HepG2 (cell line): ENCODE data around the gene PELO. TPM values are rescaled to one million over a fixed set of nuclear protein-coding genes. Genes with fewer than 3 reads are reported as not detected.

Experiments
- ATAC-seq: fragments of 200-7000 bp; cut with Tn5 transposase; 3 replicates; pipeline ENCODE4 v1.9.1; 2020; ENCODE audit warnings: mild to moderate bottlenecking, moderate library complexity
- BruUV-seq: library from RNA; stranded (reverse); fragments of 400-500 nt; replicated peaks from 2 replicates; lab custom pipeline; 2021; lab: Mats Ljungman, UMichigan
- CTCF ChIA-PET: fragments of 300-600 bp; formaldehyde crosslinking; extraction: SDS; loops from one replicate; lab custom pipeline; 2021; ENCODE audit warnings: low total read pairs, inconsistent platforms, low intra/inter-chr PET ratio; lab: Yijun Ruan, JAX
- POLR2A ChIA-PET: fragments of 350-600 bp; sonication (Branson Sonifier 250); formaldehyde crosslinking; loops from one replicate; lab custom pipeline; 2020; ENCODE audit warnings: antibody characterized with exemption, inconsistent platforms; lab: Yijun Ruan, JAX
- DNase-seq: peaks from one replicate; pipeline ENCODE4 v3.0.0-alpha.2; 2015; ENCODE audit warnings: low spot score
- FAIRE-seq: peaks from 3 replicates; lab custom pipeline; 2011; peaks lifted over from hg19 to GRCh38; lab: Jason Lieb, UNC
- H2AFZ ChIP-seq: one replicate; pipeline ENCODE4 v1.6.1; 2011; ENCODE audit warnings: low read length, inconsistent platforms
- H3K27ac ChIP-seq: fragments of 300-600 bp; 3 replicates; pipeline ENCODE4 v1.8.0; 2011; ENCODE audit warnings: mixed run types, mild to moderate bottlenecking, mixed read lengths, low read length, inconsistent platforms; ENCODE audit not compliant: insufficient read depth; ENCODE audit errors: extremely low read length
- H3K27me3 ChIP-seq, 2 experiments: fragments of 200-600 bp in 1 of 2; 2 replicates in 1 of 2; 3 replicates in 1 of 2; pipeline versions ENCODE4 v1.6.0 to v1.8.0; 2011; ENCODE audit warnings: low read length in 2 of 2, mild to moderate bottlenecking in 2 of 2, moderate library complexity in 2 of 2, inconsistent platforms in 1 of 2; ENCODE audit not compliant: insufficient read depth in 2 of 2, control insufficient read depth in 1 of 2
- H3K36me3 ChIP-seq, 2 experiments: fragments of 200-600 bp in 1 of 2; replicated peaks in 1 of 2; 2 replicates in 1 of 2; 3 replicates in 1 of 2; pipeline versions ENCODE4 v1.5.1 to v1.8.0; 2011; ENCODE audit warnings: low read length in 2 of 2, inconsistent platforms in 1 of 2; ENCODE audit not compliant: insufficient read depth in 2 of 2, control insufficient read depth in 1 of 2
- H3K4me1 ChIP-seq: 2 replicates; pipeline ENCODE4 v1.5.1; 2012; ENCODE audit warnings: low read length, inconsistent platforms; ENCODE audit not compliant: insufficient read depth
- H3K4me2 ChIP-seq: 2 replicates; pipeline ENCODE4 v1.6.0; 2011; ENCODE audit warnings: low read depth, low read length, inconsistent platforms
- H3K4me3 ChIP-seq, 3 experiments: fragments of 200-600 bp in 1 of 3; sonication (generic), shearing (Covaris generic) in 1 of 3; replicated peaks in 1 of 3; 2 replicates each; pipeline ENCODE4 v1.5.1; 2011 to 2016; ENCODE audit warnings: low read length in 3 of 3, inconsistent platforms in 2 of 3, low read depth in 2 of 3, mild to moderate bottlenecking in 2 of 3, control low read depth in 1 of 3, mixed read lengths in 1 of 3; ENCODE audit not compliant: insufficient read depth in 1 of 3
- H3K79me2 ChIP-seq: one replicate; pipeline ENCODE4 v1.6.1; 2011; ENCODE audit warnings: low read length, inconsistent platforms; ENCODE audit not compliant: insufficient read depth
- H3K9ac ChIP-seq: 2 replicates; pipeline ENCODE4 v1.6.0; 2011; ENCODE audit warnings: mild to moderate bottlenecking, low read depth, low read length, inconsistent platforms; ENCODE audit not compliant: insufficient read depth
- H3K9me3 ChIP-seq: 2 replicates; pipeline ENCODE4 v1.5.1; 2012; ENCODE audit warnings: mild to moderate bottlenecking, low read length
- H4K20me1 ChIP-seq: 2 replicates; pipeline ENCODE4 v1.6.0; 2011; ENCODE audit warnings: inconsistent platforms, mild to moderate bottlenecking, low read length, moderate library complexity; ENCODE audit not compliant: insufficient read depth
- AKNA ChIP-seq: sonication (generic); formaldehyde crosslinking; IDR thresholded peaks from 2 replicates; pipeline ENCODE4 v1.4.0; 2020; ENCODE audit warnings: missing genetic modification reagents, borderline replicate concordance
- CCDC6 ChIP-seq: sonication (generic); formaldehyde crosslinking; IDR thresholded peaks from 2 replicates; pipeline ENCODE4 v1.8.1; 2022; ENCODE audit warnings: mild to moderate bottlenecking, missing genetic modification reagents, moderate library complexity
- CHD2 ChIP-seq: IDR thresholded peaks from 2 replicates; pipeline ENCODE4 v1.6.1; 2011; ENCODE audit warnings: low read depth, low read length, improper control_type of control experiment
- IRF1 ChIP-seq: sonication (generic); formaldehyde crosslinking; IDR thresholded peaks from 2 replicates; pipeline ENCODE4 v1.4.0; 2020; ENCODE audit warnings: low read depth, mild to moderate bottlenecking, missing genetic modification reagents
- TBL1XR1 ChIP-seq: fragments of 150-350 bp; IDR thresholded peaks from 2 replicates; pipeline ENCODE4 v1.6.1; 2014; ENCODE audit warnings: borderline replicate concordance, low read length; ENCODE audit not compliant: partially characterized antibody
- TOPORS ChIP-seq: sonication (generic); formaldehyde crosslinking; IDR thresholded peaks from 2 replicates; pipeline ENCODE4 v1.8.0; 2023; ENCODE audit warnings: mild to moderate bottlenecking, missing genetic modification reagents
- YY1 ChIP-seq: IDR thresholded peaks from 2 replicates; pipeline ENCODE4 v1.6.1; 2011; ENCODE audit warnings: low read length, low read depth, moderate library complexity, mild to moderate bottlenecking; ENCODE audit not compliant: insufficient read depth, insufficient replicate concordance
- ZMYM4 ChIP-seq: sonication (generic); formaldehyde crosslinking; IDR thresholded peaks from 2 replicates; pipeline ENCODE4 v1.8.1; 2023; ENCODE audit warnings: mild to moderate bottlenecking, missing genetic modification reagents
- ZNF513 ChIP-seq: sonication (generic); formaldehyde crosslinking; conservative IDR thresholded peaks from 2 replicates; pipeline ENCODE4 v1.5.0; 2020; ENCODE audit warnings: missing genetic modification reagents
- ZNF687 ChIP-seq: sonication (generic); formaldehyde crosslinking; IDR thresholded peaks from 2 replicates; pipeline ENCODE4 v1.5.1; 2020; ENCODE audit warnings: mild to moderate bottlenecking, missing genetic modification reagents, moderate library complexity
- WGBS: methylation state at CpG from one replicate; pipeline ENCODE4 v1.1.6; 2017; ENCODE audit warnings: low lambda C conversion rate; 5-methylcytosine and 5-hydroxymethylcytosine counted together
- in situ Hi-C: cut with HindIII; loops from 2 replicates; pipeline ENCODE4 v1.10.0; 2017; ENCODE audit warnings: low pct_unique_long_range_greater_than_20kb; ENCODE audit not compliant: extremely low pct_ligation_motif_present
- intact Hi-C: fragments of 100-400 bp; cut with micrococcal nuclease; formaldehyde crosslinking; loops from one replicate; pipeline ENCODE4 v1.10.0; 2022; ENCODE audit not compliant: unreplicated experiment
- polyA plus RNA-seq, 8 experiments: library from polyadenylated mRNA; depleted of rRNA in 3 of 8; stranded (reverse) in 7 of 8; unstranded in 1 of 8; fragments of >200 nt; fragmentation: Illumina TruSeq in 4 of 8; extraction: Trizol in 4 of 8; gene quantifications; 2 replicates each; pipeline versions ENCODE4 v1.2.1 to v1.2.3, GENCODE V29; 2011 to 2016; ENCODE audit warnings: low read depth in 4 of 8, missing spikeins in 1 of 8, mixed read lengths in 1 of 8; ENCODE audit not compliant: insufficient read depth in 1 of 8
- total RNA-seq, 5 experiments: library from RNA; depleted of rRNA; stranded (reverse); fragments of >200 nt; fragmentation: Illumina TruSeq; extraction: Trizol; gene quantifications; 2 replicates each; pipeline ENCODE4 v1.2.3, GENCODE V29; 2016; ENCODE audit warnings: low read depth in 1 of 5

Gene PELO
- total and polyA plus RNA-seq, 2 of the 13 experiments (the other 11 are each of a cell fraction or from before 2014, with no cell fraction given), result 19.0 to 23.9 TPM

- TF ChIP-seq ZNF687 (CRISPR knock-in tag), result no peak
- TF ChIP-seq ZMYM4, result no peak
- no peak for TF ChIP-seq IRF1 (CRISPR knock-in tag)
- TF ChIP-seq YY1, result no peak
These were observed 47.7 kb upstream of the PELO start (continued) for GRCh38 chr5:52740007-52740406.

GRCh38 chr5:52743012-52743411 is 44.7 kb upstream of the PELO start:
- H3K27ac ChIP-seq, result no peak overlapping the region
- CTCF ChIA-PET, result no interaction called here
- DNase-seq (no peak), FAIRE-seq (no peak), ATAC-seq (no peak)
- H3K9ac ChIP-seq, result no peak overlapping the region
- 0% methylated on average over 2 of the region's 2 CpGs for WGBS
- H3K4me3 ChIP-seq, result no peak overlapping the region
- no peak overlapping the region for H3K4me2 ChIP-seq
- no TSS peak for BruUV-seq
- no peaks in the 10 kb centered on the region for H3K36me3 ChIP-seq
- POLR2A ChIA-PET, result no interaction called here
- H4K20me1 ChIP-seq, result no peaks in the 10 kb centered on the region
- peaks cover 0 to 2% of the 10 kb centered on the region in 2 experiments; a peak in 1 of 5 replicates for H3K27me3 ChIP-seq
- H2AFZ ChIP-seq, result no peak overlapping the region
- no peaks in the 10 kb centered on the region for H3K79me2 ChIP-seq
- intact Hi-C loops (no loop called here), in situ Hi-C loops (no loop called here)
- no peaks in the 10 kb centered on the region for H3K9me3 ChIP-seq
- no peaks in the 10 kb centered on the region for H3K4me1 ChIP-seq
- TF ChIP-seq TBL1XR1, result no peak
- TF ChIP-seq CHD2, result no peak
- TF ChIP-seq AKNA, result no peak
- TF ChIP-seq ZNF513 (CRISPR knock-in tag), result no peak
- no peak for TF ChIP-seq TOPORS (CRISPR knock-in tag)
- TF ChIP-seq CCDC6 (CRISPR knock-in tag), result no peak
